Glomerular visceral epithelial cell (primary cell): ENCODE results near the gene TRIM33.
"Not testable (repeated sequence)": the region's sequence is repeated elsewhere in the genome, so short reads cannot be mapped to it uniquely, and the experiment has no call there.

ENCODE experiments used
- DNase-seq: peaks from one replicate; pipeline ENCODE4 v3.0.0-alpha.2; 2016; ENCODE audit errors: extremely low spot score

Gene TRIM33

GRCh38 chr1:114418948-114419347 lies 92.1 kb downstream of the TRIM33 start:
- DNase-seq: not testable (repeated sequence)

GRCh38 chr1:114397601-114398000 lies 113.4 kb downstream of the TRIM33 start:
- no peak for DNase-seq

GRCh38 chr1:114395863-114396262 lies 115.1 kb downstream of the TRIM33 start:
- no peak for DNase-seq

- no peak for DNase-seq
These were observed 120.0 kb downstream of the TRIM33 start for GRCh38 chr1:114390960-114391359.

- DNase-seq: no peak
These were observed 120.6 kb downstream of the TRIM33 start for GRCh38 chr1:114390361-114390760.

GRCh38 chr1:114388432-114389003 lies 122.5 kb downstream of the TRIM33 start:
- no peak for DNase-seq

- not testable (repeated sequence) for DNase-seq
These were observed 123.4 kb downstream of the TRIM33 start for GRCh38 chr1:114387585-114387984.

GRCh38 chr1:114387010-114387360 lies 124.0 kb downstream of the TRIM33 start:
- DNase-seq: no peak

- DNase-seq: no peak
These were observed 124.6 kb downstream of the TRIM33 start for GRCh38 chr1:114386129-114387009.

GRCh38 chr1:114384922-114385321 lies 126.1 kb downstream of the TRIM33 start:
- no peak for DNase-seq

- no peak for DNase-seq
These were observed 131.0 kb downstream of the TRIM33 start for GRCh38 chr1:114379987-114380386.

- no peak for DNase-seq
These were observed 131.6 kb downstream of the TRIM33 start for GRCh38 chr1:114379358-114379757.

GRCh38 chr1:114377356-114377755 lies 133.6 kb downstream of the TRIM33 start:
- DNase-seq: no peak

- DNase-seq: no peak
These were observed 141.1 kb downstream of the TRIM33 start for GRCh38 chr1:114369930-114370329.

- not testable (repeated sequence) for DNase-seq
These were observed 141.6 kb downstream of the TRIM33 start for GRCh38 chr1:114369266-114369919.

GRCh38 chr1:114368560-114369255 lies 142.3 kb downstream of the TRIM33 start:
- no peak for DNase-seq

- no peak for DNase-seq
These were observed 143.2 kb downstream of the TRIM33 start for GRCh38 chr1:114367810-114368209.

- not testable (repeated sequence) for DNase-seq
These were observed 147.8 kb downstream of the TRIM33 start for GRCh38 chr1:114363230-114363629.

- no peak for DNase-seq
These were observed 151.2 kb downstream of the TRIM33 start for GRCh38 chr1:114359791-114360190.

- no peak for DNase-seq
These were observed 155.8 kb downstream of the TRIM33 start for GRCh38 chr1:114355240-114355639.

GRCh38 chr1:114353262-114353661 lies 157.7 kb downstream of the TRIM33 start:
- peak; percentile 85 for DNase-seq

- DNase-seq: no peak
These were observed 158.2 kb downstream of the TRIM33 start for GRCh38 chr1:114352797-114353196.
